HFF-Myc (cell line): Measurements from ENCODE around the gene NDUFB2.

Experiments
- DNase-seq: peaks from one replicate; pipeline ENCODE4 v3.0.0-alpha.2; 2011; ENCODE audit warnings: low read depth; ENCODE audit errors: extremely low read depth
- H3K4me3 ChIP-seq: replicated peaks from 2 replicates; pipeline ENCODE4 v1.5.1; 2011; ENCODE audit warnings: low read depth, mild to moderate bottlenecking, control low read depth, low read length
- TF ChIP-seq, protein P1 (sequence below): IDR thresholded peaks from 2 replicates; pipeline ENCODE4 v1.5.1; 2012; ENCODE audit warnings: mild to moderate bottlenecking, low read depth, low read length, control low read depth; ENCODE audit errors: missing control alignments

Gene NDUFB2

DNA sequence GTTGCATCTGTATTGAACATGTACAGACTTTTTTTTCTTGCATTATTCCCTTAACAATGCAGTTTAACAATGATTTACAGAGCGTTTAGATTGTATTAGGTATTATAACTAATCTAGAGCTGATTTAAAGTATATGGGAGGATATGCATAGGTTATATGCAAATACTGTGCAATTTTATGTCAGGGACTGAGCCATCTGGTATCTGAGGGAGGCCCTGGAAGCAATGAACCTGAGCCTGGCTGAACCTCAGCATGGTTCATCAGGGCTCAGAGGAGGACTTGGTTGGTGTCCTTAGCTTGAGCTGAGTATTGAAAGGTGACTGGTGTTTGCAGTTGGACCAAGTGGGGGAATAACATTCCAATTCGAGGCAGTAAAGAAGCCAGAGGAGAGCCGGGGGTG lies 19.0 kb upstream of the NDUFB2 start:
- TF ChIP-seq, protein P1, sequence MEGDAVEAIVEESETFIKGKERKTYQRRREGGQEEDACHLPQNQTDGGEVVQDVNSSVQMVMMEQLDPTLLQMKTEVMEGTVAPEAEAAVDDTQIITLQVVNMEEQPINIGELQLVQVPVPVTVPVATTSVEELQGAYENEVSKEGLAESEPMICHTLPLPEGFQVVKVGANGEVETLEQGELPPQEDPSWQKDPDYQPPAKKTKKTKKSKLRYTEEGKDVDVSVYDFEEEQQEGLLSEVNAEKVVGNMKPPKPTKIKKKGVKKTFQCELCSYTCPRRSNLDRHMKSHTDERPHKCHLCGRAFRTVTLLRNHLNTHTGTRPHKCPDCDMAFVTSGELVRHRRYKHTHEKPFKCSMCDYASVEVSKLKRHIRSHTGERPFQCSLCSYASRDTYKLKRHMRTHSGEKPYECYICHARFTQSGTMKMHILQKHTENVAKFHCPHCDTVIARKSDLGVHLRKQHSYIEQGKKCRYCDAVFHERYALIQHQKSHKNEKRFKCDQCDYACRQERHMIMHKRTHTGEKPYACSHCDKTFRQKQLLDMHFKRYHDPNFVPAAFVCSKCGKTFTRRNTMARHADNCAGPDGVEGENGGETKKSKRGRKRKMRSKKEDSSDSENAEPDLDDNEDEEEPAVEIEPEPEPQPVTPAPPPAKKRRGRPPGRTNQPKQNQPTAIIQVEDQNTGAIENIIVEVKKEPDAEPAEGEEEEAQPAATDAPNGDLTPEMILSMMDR = no peak
- no peak overlapping the region for H3K4me3 ChIP-seq
- DNase-seq = no peak

DNA sequence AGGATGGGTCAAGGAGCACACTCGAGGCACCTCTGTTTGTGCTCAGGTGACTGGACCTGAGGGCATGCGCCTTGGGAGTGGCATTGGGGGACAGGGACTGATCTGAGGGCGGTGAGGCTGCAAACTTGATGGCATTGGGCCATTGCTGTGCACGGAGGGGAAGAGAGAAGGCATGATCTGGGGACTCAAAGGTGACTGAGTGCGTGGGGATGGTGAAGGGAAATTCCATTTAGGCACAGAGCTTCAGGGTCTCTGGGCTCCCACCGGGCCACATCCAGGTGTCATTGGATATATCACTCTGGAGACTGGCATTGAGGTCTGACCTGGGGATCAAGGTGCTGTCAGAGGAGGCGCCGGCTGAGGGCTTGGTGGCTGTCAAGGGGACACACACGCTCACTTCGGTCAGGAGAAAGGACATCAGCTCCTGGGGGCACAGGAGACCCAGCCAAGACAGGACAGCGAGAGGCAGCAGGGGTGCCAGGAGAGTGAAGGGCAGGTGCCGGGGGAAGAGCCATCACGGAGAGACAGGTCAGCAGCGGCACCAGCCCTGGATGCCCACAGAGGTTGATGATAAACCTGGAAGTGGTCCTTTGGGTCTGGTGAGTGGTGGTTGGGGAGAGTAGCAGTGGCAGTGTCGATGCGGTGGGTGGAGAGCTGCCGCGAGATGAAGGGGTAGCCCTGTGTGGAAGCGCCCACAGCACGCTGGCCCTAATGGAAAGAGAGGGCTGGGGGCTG lies 18.3 kb upstream of the NDUFB2 start:
- no peak for DNase-seq
- TF ChIP-seq, protein P1 = no peak
- no peak overlapping the region for H3K4me3 ChIP-seq

- no peak overlapping the region for H3K4me3 ChIP-seq
- DNase-seq = no peak
- TF ChIP-seq, protein P1 = no peak
Observed at GRCh38 chr7:140678816-140679130, 17.7 kb upstream of the NDUFB2 start.

DNA sequence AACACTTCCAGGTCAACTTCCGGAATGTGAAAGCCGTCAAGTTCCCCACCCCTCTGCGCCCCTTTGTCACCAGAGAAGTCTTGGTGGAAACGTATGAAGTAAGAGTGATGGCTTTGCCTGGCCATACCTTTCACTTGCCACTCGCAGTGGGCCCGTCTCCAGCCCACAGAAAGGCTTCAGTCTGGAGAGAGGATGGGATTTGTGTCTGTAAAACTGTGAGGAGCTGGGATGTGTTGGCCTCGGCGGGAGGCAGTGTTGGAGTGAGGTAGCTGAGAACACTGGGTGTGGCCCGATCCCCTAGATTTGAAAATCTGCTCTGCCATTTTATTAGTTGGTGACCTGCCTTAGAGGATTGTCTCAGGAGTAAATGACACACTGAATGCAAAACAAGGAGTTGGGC lies 17.3 kb upstream of the NDUFB2 start:
- no peak for DNase-seq
- H3K4me3 ChIP-seq = no peak overlapping the region
- TF ChIP-seq, protein P1 = no peak

- no peak for DNase-seq
- H3K4me3 ChIP-seq = no peak overlapping the region
- TF ChIP-seq, protein P1 = no peak
Observed at GRCh38 chr7:140680886-140681285, 15.6 kb upstream of the NDUFB2 start.

GRCh38 chr7:140681766-140682165 lies 14.7 kb upstream of the NDUFB2 start:
- H3K4me3 ChIP-seq = no peak overlapping the region
- no peak for DNase-seq
- TF ChIP-seq, protein P1 = no peak

- TF ChIP-seq, protein P1 = no peak
- no peak overlapping the region for H3K4me3 ChIP-seq
- no peak for DNase-seq
Observed at GRCh38 chr7:140683657-140684056, 12.9 kb upstream of the NDUFB2 start.
